Smooth muscle cell (in vitro differentiated cells): ENCODE results near the gene CLCN4. TPM values are rescaled to one million over a fixed set of nuclear protein-coding genes. Genes with fewer than 3 reads are reported as not detected.

Experiments
- DNase-seq: peaks from one replicate; lab custom pipeline; 2025; ENCODE audit not compliant: unreplicated experiment; lab: John Stamatoyannopoulos, UW
- H2AFZ ChIP-seq: fragments of 200-600 bp; sonication (generic); 2 replicates; pipeline ENCODE4 v1.6.0; 2016; ENCODE audit warnings: antibody characterized with exemption, low read depth, mild to moderate bottlenecking
- H3F3A ChIP-seq: fragments of 200-600 bp; sonication (generic); 2 replicates; pipeline ENCODE4 v1.6.0; 2017; ENCODE audit warnings: antibody characterized with exemption, low read depth
- H3K27ac ChIP-seq: fragments of 200-600 bp; sonication (generic); 2 replicates; pipeline ENCODE4 v1.5.1; 2016; ENCODE audit warnings: low read depth, mild to moderate bottlenecking
- H3K27me3 ChIP-seq: fragments of 200-600 bp; sonication (generic); 2 replicates; pipeline ENCODE4 v1.6.1; 2016; ENCODE audit warnings: low read depth, mild to moderate bottlenecking
- H3K36me3 ChIP-seq: fragments of 200-600 bp; sonication (generic); 2 replicates; pipeline ENCODE4 v1.5.1; 2016; ENCODE audit warnings: low read depth
- H3K4me1 ChIP-seq: fragments of 200-600 bp; sonication (generic); 2 replicates; pipeline ENCODE4 v1.5.1; 2016; ENCODE audit warnings: low read depth
- H3K4me2 ChIP-seq: fragments of 200-600 bp; sonication (generic); 2 replicates; pipeline ENCODE4 v1.6.0; 2016; ENCODE audit warnings: mild to moderate bottlenecking
- H3K4me3 ChIP-seq: fragments of 200-600 bp; sonication (generic); 2 replicates; pipeline ENCODE4 v1.5.1; 2016; ENCODE audit warnings: mild to moderate bottlenecking
- H3K79me2 ChIP-seq: fragments of 200-600 bp; sonication (generic); 2 replicates; pipeline ENCODE4 v1.6.0; 2016; ENCODE audit warnings: low read depth, mild to moderate bottlenecking
- H3K9ac ChIP-seq: fragments of 200-600 bp; sonication (generic); 2 replicates; pipeline ENCODE4 v1.6.0; 2016; ENCODE audit warnings: low read depth
- H3K9me3 ChIP-seq: fragments of 200-600 bp; sonication (generic); replicated peaks from 2 replicates; pipeline ENCODE4 v1.5.1; 2016; ENCODE audit warnings: low read depth
- H4K20me1 ChIP-seq: fragments of 200-600 bp; sonication (generic); 2 replicates; pipeline ENCODE4 v1.6.0; 2016; ENCODE audit warnings: low read depth
- CTCF ChIP-seq: fragments of 200-600 bp; sonication (generic); IDR thresholded peaks from 2 replicates; pipeline ENCODE4 v1.5.1; 2017; ENCODE audit warnings: borderline replicate concordance, mild to moderate bottlenecking, antibody characterized with exemption; ENCODE audit not compliant: insufficient read depth, poor library complexity, severe bottlenecking
- WGBS: methylation state at CpG from one replicate; pipeline ENCODE4 v1.1.7; 2016; ENCODE audit warnings: low lambda C conversion rate; 5-methylcytosine and 5-hydroxymethylcytosine counted together
- polyA plus RNA-seq: library from polyadenylated mRNA; unstranded; fragments of >200 nt; fragmentation: Nextera tagmentation; extraction: Ambion mirVana; gene quantifications from 2 replicates; pipeline ENCODE4 v1.2.1, GENCODE V29; 2016
- total RNA-seq: library from RNA; depleted of rRNA; stranded (reverse); fragments of >200 nt; gene quantifications from 2 replicates; pipeline ENCODE4 v1.2.3, GENCODE V29; 2014

The CLCN4 gene
- total and polyA plus RNA-seq, 2 experiments from 2014 or later = 2.5 to 3.1 TPM

GRCh38 chrX:10203617-10204016 lies 46.8 kb downstream of the CLCN4 start:
- Histone ChIP-seq H3K27ac (no peak overlapping the region), H3F3A (no peaks in the 10 kb centered on the region), H4K20me1 (no peaks in the 10 kb centered on the region), H3K4me1 (no peaks in the 10 kb centered on the region), H3K9ac (no peak overlapping the region), H3K4me3 (no peak overlapping the region), H3K27me3 (no peaks in the 10 kb centered on the region), H2AFZ (no peak overlapping the region), H3K79me2 (no peaks in the 10 kb centered on the region), H3K36me3 (no peaks in the 10 kb centered on the region), H3K9me3 (no peaks in the 10 kb centered on the region), H3K4me2 (no peak overlapping the region)
- no peak for TF ChIP-seq CTCF
- no peak for DNase-seq
- WGBS = 73% methylated on average over 3 of the region's 3 CpGs

- Histone ChIP-seq H3F3A (no peaks in the 10 kb centered on the region), H2AFZ (no peak overlapping the region), H4K20me1 (no peaks in the 10 kb centered on the region), H3K4me2 (no peak overlapping the region), H3K27me3 (no peaks in the 10 kb centered on the region), H3K9ac (no peak overlapping the region), H3K36me3 (no peaks in the 10 kb centered on the region), H3K27ac (no peak overlapping the region), H3K4me3 (no peak overlapping the region), H3K4me1 (no peaks in the 10 kb centered on the region), H3K9me3 (no peaks in the 10 kb centered on the region), H3K79me2 (no peaks in the 10 kb centered on the region)
- WGBS = 73% methylated on average over 9 of the region's 9 CpGs
- no peak for DNase-seq
- TF ChIP-seq CTCF = no peak
Measured at GRCh38 chrX:10206317-10206716, 49.5 kb downstream of the CLCN4 start.

GRCh38 chrX:10208281-10208856 lies 51.6 kb downstream of the CLCN4 start:
- Histone ChIP-seq H3K36me3 (no peaks in the 10 kb centered on the region), H4K20me1 (no peaks in the 10 kb centered on the region), H3K9me3 (no peaks in the 10 kb centered on the region), H3K79me2 (no peaks in the 10 kb centered on the region), H3K4me3 (no peak overlapping the region), H3K4me1 (no peaks in the 10 kb centered on the region), H3K27ac (no peak overlapping the region), H3K27me3 (no peaks in the 10 kb centered on the region), H3K9ac (no peak overlapping the region), H3F3A (no peaks in the 10 kb centered on the region), H2AFZ (no peak overlapping the region), H3K4me2 (no peak overlapping the region)
- no peak for TF ChIP-seq CTCF
- 83% methylated on average over 11 of the region's 11 CpGs for WGBS
- no peak for DNase-seq

- no peaks in the 10 kb centered on the region for H3K27me3 ChIP-seq
- H2AFZ ChIP-seq = no peak overlapping the region
- no peak for DNase-seq
- H3K4me3 ChIP-seq = no peak overlapping the region
- no peaks in the 10 kb centered on the region for H3K9me3 ChIP-seq
- 78% methylated on average over 4 of the region's 4 CpGs for WGBS
- H4K20me1 ChIP-seq = no peaks in the 10 kb centered on the region
- no peak overlapping the region for H3K9ac ChIP-seq
- H3K4me1 ChIP-seq = no peaks in the 10 kb centered on the region
- TF ChIP-seq CTCF = no peak
- no peaks in the 10 kb centered on the region for H3F3A ChIP-seq
- H3K27ac ChIP-seq = no peak overlapping the region
- no peaks in the 10 kb centered on the region for H3K36me3 ChIP-seq
- no peaks in the 10 kb centered on the region for H3K79me2 ChIP-seq
- no peak overlapping the region for H3K4me2 ChIP-seq
Measured at GRCh38 chrX:10208953-10209352, 52.2 kb downstream of the CLCN4 start.
